SK-N-SH (cell line): ENCODE data around the gene SNRPB. TPM values are rescaled to one million over a fixed set of nuclear protein-coding genes. Genes with fewer than 3 reads are reported as not detected.

Experiments
- CTCF ChIA-PET: fragments of 300-600, 350-600 bp; formaldehyde crosslinking; extraction: SDS; loops from one replicate; lab custom pipeline; 2021; lab: Yijun Ruan, JAX
- POLR2A ChIA-PET: fragments of 350-600 bp; sonication (Branson Sonifier 250); formaldehyde crosslinking; extraction: SDS; loops from one replicate; lab custom pipeline; 2020; ENCODE audit warnings: antibody characterized with exemption, inconsistent platforms; lab: Yijun Ruan, JAX
- DNase-seq: peaks from one replicate; pipeline ENCODE4 v3.0.0; 2012
- H2AFZ ChIP-seq: fragments of 200-600 bp; sonication (generic); 2 replicates; pipeline ENCODE4 v1.8.1; 2016; ENCODE audit warnings: antibody characterized with exemption, mild to moderate bottlenecking, low read depth
- H3F3A ChIP-seq: fragments of 200-600 bp; sonication (generic); replicated peaks from 2 replicates; pipeline ENCODE3; 2016; ENCODE audit warnings: antibody characterized with exemption, mild to moderate bottlenecking; ENCODE audit not compliant: insufficient read depth
- H3K27ac ChIP-seq, 2 experiments: fragments of 200-500 bp in 1 of 2; fragments of 200-600 bp in 1 of 2; sonication (Bioruptor generic) in 1 of 2; sonication (generic), shearing (Covaris generic) in 1 of 2; 2 replicates each; pipeline versions ENCODE4 v1.5.1 to v1.6.1; 2014 to 2016; ENCODE audit warnings: low read depth in 2 of 2, inconsistent platforms in 1 of 2, low read length in 1 of 2, mild to moderate bottlenecking in 1 of 2, mixed read lengths in 1 of 2
- H3K27me3 ChIP-seq: fragments of 200-600 bp; sonication (generic), shearing (Covaris generic); 2 replicates; pipeline ENCODE4 v1.6.1; 2016; ENCODE audit warnings: mixed run types; ENCODE audit not compliant: insufficient read depth
- H3K36me3 ChIP-seq, 2 experiments: fragments of 200-500 bp in 1 of 2; fragments of 200-600 bp in 1 of 2; sonication (Bioruptor generic) in 1 of 2; sonication (generic) in 1 of 2; replicated peaks in 1 of 2; 2 replicates each; pipeline versions ENCODE3 to v1.5.1; 2014 to 2016; ENCODE audit warnings: low read length in 1 of 2, mild to moderate bottlenecking in 1 of 2; ENCODE audit not compliant: insufficient read depth in 2 of 2, control insufficient read depth in 1 of 2
- H3K4me1 ChIP-seq, 2 experiments: fragments of 200-500 bp in 1 of 2; fragments of 200-600 bp in 1 of 2; sonication (Bioruptor generic) in 1 of 2; sonication (generic), shearing (Covaris generic) in 1 of 2; 2 replicates each; pipeline versions ENCODE4 v1.5.1 to v1.6.1; 2014 to 2016; ENCODE audit warnings: low read depth in 1 of 2, low read length in 1 of 2, mixed run types in 1 of 2; ENCODE audit not compliant: insufficient read depth in 2 of 2, control insufficient read depth in 1 of 2
- H3K4me2 ChIP-seq: fragments of 200-600 bp; sonication (generic), shearing (Covaris generic); 2 replicates; pipeline ENCODE4 v1.6.1; 2017; ENCODE audit warnings: mixed run types
- H3K4me3 ChIP-seq, 2 experiments: fragments of 200-500 bp in 1 of 2; fragments of 200-600 bp in 1 of 2; sonication (Bioruptor generic) in 1 of 2; sonication (generic), shearing (Covaris generic) in 1 of 2; 2 replicates each; pipeline versions ENCODE4 v1.5.1 to v1.8.1; 2014 to 2016; ENCODE audit warnings: low read depth in 2 of 2, inconsistent platforms in 1 of 2, low read length in 1 of 2, mild to moderate bottlenecking in 1 of 2, mixed read lengths in 1 of 2, moderate library complexity in 1 of 2
- H3K79me2 ChIP-seq: fragments of 200-600 bp; sonication (generic); 2 replicates; pipeline ENCODE4 v1.8.1; 2017; ENCODE audit warnings: mild to moderate bottlenecking; ENCODE audit not compliant: insufficient read depth
- H3K9ac ChIP-seq: fragments of 200-600 bp; sonication (generic); 2 replicates; pipeline ENCODE4 v1.6.1; 2017; ENCODE audit warnings: mixed run types
- H3K9me2 ChIP-seq: fragments of 200-600 bp; sonication (generic); 2 replicates; pipeline ENCODE4 v1.6.1; 2017; ENCODE audit warnings: mixed run types
- H3K9me3 ChIP-seq: fragments of 200-600 bp; sonication (generic); 2 replicates; pipeline ENCODE4 v1.6.1; 2017; ENCODE audit warnings: mixed run types, mild to moderate bottlenecking, moderate library complexity
- H4K20me1 ChIP-seq: fragments of 200-600 bp; sonication (generic); 2 replicates; pipeline ENCODE4 v1.6.1; 2017; ENCODE audit warnings: mild to moderate bottlenecking, mixed run types; ENCODE audit not compliant: insufficient read depth
- CHD2 ChIP-seq: fragments of 150-350 bp; IDR thresholded peaks from 2 replicates; pipeline ENCODE4 v1.6.1; 2018; ENCODE audit warnings: low read length; ENCODE audit not compliant: partially characterized antibody
- ELF1 ChIP-seq: IDR thresholded peaks from 2 replicates; pipeline ENCODE4 v1.4.0; 2012
- EP300 ChIP-seq, 2 experiments: IDR thresholded peaks; 2 replicates each; pipeline versions ENCODE4 v1.4.0 to v1.6.1; 2012; ENCODE audit warnings: borderline replicate concordance in 1 of 2, low read depth in 1 of 2, low read length in 1 of 2
- FOSL2 ChIP-seq: IDR thresholded peaks from 2 replicates; pipeline ENCODE4 v1.4.0; 2012; ENCODE audit warnings: low read depth, mild to moderate bottlenecking, moderate library complexity, borderline replicate concordance
- FOXM1 ChIP-seq: IDR thresholded peaks from 2 replicates; pipeline ENCODE4 v1.4.0; 2012; ENCODE audit warnings: low read depth, mild to moderate bottlenecking
- GABPA ChIP-seq: IDR thresholded peaks from 2 replicates; pipeline ENCODE4 v1.4.0; 2012; ENCODE audit warnings: low read depth, mild to moderate bottlenecking
- MXI1 ChIP-seq: IDR thresholded peaks from 2 replicates; pipeline ENCODE4 v1.6.1; 2012; ENCODE audit warnings: mild to moderate bottlenecking, low read depth, low read length, improper control_type of control experiment
- NFIC ChIP-seq: IDR thresholded peaks from 2 replicates; pipeline ENCODE4 v1.4.0; 2012; ENCODE audit warnings: borderline replicate concordance
- PBX3 ChIP-seq: IDR thresholded peaks from 2 replicates; pipeline ENCODE4; 2012
- POLR2AphosphoS5 ChIP-seq: IDR thresholded peaks from 2 replicates; pipeline ENCODE4 v1.6.1; 2012; ENCODE audit warnings: low read depth, low read length
- RAD21 ChIP-seq: IDR thresholded peaks from 2 replicates; pipeline ENCODE4 v1.6.1; 2012; ENCODE audit warnings: mild to moderate bottlenecking, low read length
- RCOR1 ChIP-seq: fragments of 150-350 bp; IDR thresholded peaks from 2 replicates; pipeline ENCODE4 v1.6.1; 2017; ENCODE audit warnings: antibody characterized with exemption, low read length
- REST ChIP-seq: IDR thresholded peaks from 2 replicates; pipeline ENCODE4 v1.6.1; 2012; ENCODE audit warnings: mild to moderate bottlenecking, low read depth, low read length, moderate library complexity
- TAF1 ChIP-seq: IDR thresholded peaks from 2 replicates; pipeline ENCODE4 v1.6.1; 2012; ENCODE audit warnings: low read depth, mild to moderate bottlenecking, low read length, moderate library complexity, borderline replicate concordance
- TEAD4 ChIP-seq: IDR thresholded peaks from 2 replicates; pipeline ENCODE4 v1.4.0; 2012; ENCODE audit warnings: mild to moderate bottlenecking, borderline replicate concordance; ENCODE audit not compliant: insufficient read depth
- WGBS: methylation state at CpG from one replicate; pipeline ENCODE4 v1.1.6; 2017; ENCODE audit warnings: low lambda C conversion rate; 5-methylcytosine and 5-hydroxymethylcytosine counted together
- polyA plus RNA-seq, 3 experiments: library from polyadenylated mRNA; depleted of rRNA; stranded (reverse); fragments of >200 nt; gene quantifications; 2 replicates each; pipeline ENCODE4 v1.2.3, GENCODE V29; 2012
- TF ChIP-seq, protein P1 (sequence below): fragments of 150-350 bp; IDR thresholded peaks from 2 replicates; pipeline ENCODE4 v1.6.1; 2016; ENCODE audit warnings: mild to moderate bottlenecking, low read depth, low read length
- TF ChIP-seq, protein P2 (sequence below): fragments of 150-350 bp; IDR thresholded peaks from 2 replicates; pipeline ENCODE4 v1.6.1; 2017; ENCODE audit warnings: antibody characterized with exemption, low read length, low read depth, borderline replicate concordance

The SNRPB gene
- polyA plus RNA-seq, 1 of the 3 experiments (the other 2 are of a cell fraction) = 455 TPM

- Histone ChIP-seq H3K4me2 (no peak overlapping the region), H3K27ac (no peak overlapping the region), H3K79me2 (no peaks in the 10 kb centered on the region), H3K9me2 (no peaks in the 10 kb centered on the region), H3F3A (no peaks in the 10 kb centered on the region), H3K27me3 (no peaks in the 10 kb centered on the region), H3K9me3 (no peaks in the 10 kb centered on the region), H4K20me1 (no peaks in the 10 kb centered on the region), H3K4me1 (no peaks in the 10 kb centered on the region), H2AFZ (no peak overlapping the region), H3K9ac (no peak overlapping the region), H3K36me3 (no peaks in the 10 kb centered on the region), H3K4me3 (no peak overlapping the region)
- TF ChIP-seq GABPA (no peak), TAF1 (no peak), REST (no peak), NFIC (no peak), MXI1 (no peak), RAD21 (no peak), CHD2 (no peak), FOXM1 (no peak), TEAD4 (no peak)
- TF ChIP-seq, protein P1, sequence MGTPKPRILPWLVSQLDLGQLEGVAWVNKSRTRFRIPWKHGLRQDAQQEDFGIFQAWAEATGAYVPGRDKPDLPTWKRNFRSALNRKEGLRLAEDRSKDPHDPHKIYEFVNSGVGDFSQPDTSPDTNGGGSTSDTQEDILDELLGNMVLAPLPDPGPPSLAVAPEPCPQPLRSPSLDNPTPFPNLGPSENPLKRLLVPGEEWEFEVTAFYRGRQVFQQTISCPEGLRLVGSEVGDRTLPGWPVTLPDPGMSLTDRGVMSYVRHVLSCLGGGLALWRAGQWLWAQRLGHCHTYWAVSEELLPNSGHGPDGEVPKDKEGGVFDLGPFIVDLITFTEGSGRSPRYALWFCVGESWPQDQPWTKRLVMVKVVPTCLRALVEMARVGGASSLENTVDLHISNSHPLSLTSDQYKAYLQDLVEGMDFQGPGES = no peak
- POLR2A ChIA-PET = no interaction called here
- CTCF ChIA-PET = no interaction called here
- no peak for DNase-seq
- 0% methylated on average over 1 of the region's 1 CpG for WGBS
Observed at GRCh38 chr20:2431185-2431584, 39.4 kb downstream of the SNRPB start.

DNA sequence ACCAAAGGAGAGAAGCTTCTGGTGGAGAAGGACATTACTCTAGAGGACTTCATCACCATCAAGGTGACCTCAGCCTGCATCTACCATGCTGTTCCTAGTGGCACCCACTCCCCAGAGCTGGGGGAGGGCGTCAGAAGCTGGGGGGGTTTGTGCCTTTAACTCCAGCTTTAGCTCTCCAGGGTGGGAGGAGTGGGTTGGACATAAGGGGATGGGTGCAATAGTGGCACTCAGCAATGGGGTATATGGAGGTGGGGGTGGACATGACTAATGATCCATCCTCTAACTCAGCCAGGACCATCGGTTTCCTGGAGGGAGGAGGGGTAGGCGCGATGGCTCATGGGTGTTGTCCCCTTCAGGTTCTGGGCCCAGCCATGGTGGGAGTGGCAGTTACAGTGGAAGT, 40.1 kb downstream of the SNRPB start:
- Histone ChIP-seq H3K79me2 (no peaks in the 10 kb centered on the region), H4K20me1 (no peaks in the 10 kb centered on the region), H3K27me3 (no peaks in the 10 kb centered on the region), H3K4me1 (no peaks in the 10 kb centered on the region), H3K9me2 (no peaks in the 10 kb centered on the region), H3K27ac (no peak overlapping the region), H3K4me3 (no peak overlapping the region), H3F3A (no peaks in the 10 kb centered on the region), H3K4me2 (no peak overlapping the region), H3K9me3 (no peaks in the 10 kb centered on the region), H2AFZ (no peak overlapping the region), H3K36me3 (no peaks in the 10 kb centered on the region), H3K9ac (no peak overlapping the region)
- 50% methylated on average over 3 of the region's 4 CpGs for WGBS
- DNase-seq = no peak
- ChIA-PET POLR2A (no interaction called here), CTCF (interaction anchor here (0.9 to 1.0 kb wide), 2 partner anchors 22 to 44 kb away, joined by 3 to 4 read pairs; no protein-coding TSS in a partner anchor)
- TF ChIP-seq ELF1 (no peak), REST (no peak), TEAD4 (no peak), NFIC (no peak), FOSL2 (no peak), POLR2AphosphoS5 (no peak), RCOR1 (no peak), CHD2 (no peak), PBX3 (no peak), EP300 (IDR thresholded peaks at IDR 0.05; ENCODE audit: borderline replicate concordance in 1 of 2, low read depth in 1 of 2, low read length in 1 of 2) (no peak)
- TF ChIP-seq, protein P2, sequence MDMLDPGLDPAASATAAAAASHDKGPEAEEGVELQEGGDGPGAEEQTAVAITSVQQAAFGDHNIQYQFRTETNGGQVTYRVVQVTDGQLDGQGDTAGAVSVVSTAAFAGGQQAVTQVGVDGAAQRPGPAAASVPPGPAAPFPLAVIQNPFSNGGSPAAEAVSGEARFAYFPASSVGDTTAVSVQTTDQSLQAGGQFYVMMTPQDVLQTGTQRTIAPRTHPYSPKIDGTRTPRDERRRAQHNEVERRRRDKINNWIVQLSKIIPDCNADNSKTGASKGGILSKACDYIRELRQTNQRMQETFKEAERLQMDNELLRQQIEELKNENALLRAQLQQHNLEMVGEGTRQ = no peak
